Measurements from ENCODE around the gene STOX1. TPM values are rescaled to one million over a fixed set of nuclear protein-coding genes. Genes with fewer than 3 reads are reported as not detected.
A peak's percentile ranks its signal among the peaks of the same experiment; 100 is the strongest.
"Not testable (repeated sequence)": the region's sequence is repeated elsewhere in the genome, so short reads cannot be mapped to it uniquely, and the experiment has no call there.

Gene STOX1
- total RNA-seq, 1 donor from 2014 or later: 53.9 TPM

GRCh38 chr10:68804692-68805091 lies 22.6 kb upstream of the STOX1 start:
- H3F3A ChIP-seq (ENCODE audit: low read depth): peaks cover 8% of the 10 kb centered on the region
- H3K4me1 Mint-ChIP-seq: no peaks in the 10 kb centered on the region
- no peaks in the 10 kb centered on the region for H3K27me3 ChIP-seq
- H4K20me1 ChIP-seq (ENCODE audit: low read depth): no peaks in the 10 kb centered on the region
- no peak overlapping the region for H2AFZ ChIP-seq (replicated peaks)
- no peaks in the 10 kb centered on the region for H3K9me3 Mint-ChIP-seq
- H3K9me3 ChIP-seq (ENCODE audit: low read depth): no peaks in the 10 kb centered on the region
- H3K4me1 ChIP-seq: no peaks in the 10 kb centered on the region
- no peak overlapping the region for H3K9ac ChIP-seq
- TF ChIP-seq EZH2phosphoT487 (IDR thresholded peaks at IDR 0.05) (no peak), EZH2 (IDR thresholded peaks at IDR 0.05) (no peak), CTCF (IDR thresholded peaks at IDR 0.05) (no peak)
- H3K36me3 Mint-ChIP-seq: peaks cover 3% of the 10 kb centered on the region
- H3K27ac Mint-ChIP-seq: no peak overlapping the region
- H3K4me2 ChIP-seq: no peak overlapping the region
- H3K36me3 ChIP-seq: no peaks in the 10 kb centered on the region
- H3K4me3 ChIP-seq: no peak overlapping the region
- peaks cover 2% of the 10 kb centered on the region for H3K27me3 Mint-ChIP-seq (ENCODE audit: insufficient read depth, low read depth)
- H3K79me2 ChIP-seq (ENCODE audit: low read depth): no peaks in the 10 kb centered on the region
- no peak overlapping the region for H3K4me3 Mint-ChIP-seq
- no peak overlapping the region for H3K27ac ChIP-seq
- no peak for DNase-seq (ENCODE audit: low spot score)

- H3K36me3 Mint-ChIP-seq; H3K79me2 ChIP-seq (ENCODE audit: low read depth); H3K4me3 Mint-ChIP-seq; H3K9me3 ChIP-seq (ENCODE audit: low read depth); H4K20me1 ChIP-seq (ENCODE audit: low read depth); DNase-seq (ENCODE audit: low spot score); H3K9me3 Mint-ChIP-seq; H2AFZ ChIP-seq (replicated peaks); H3K4me3 ChIP-seq; H3K27ac Mint-ChIP-seq; H3K36me3 ChIP-seq; H3K27me3 ChIP-seq; H3K27me3 Mint-ChIP-seq (ENCODE audit: insufficient read depth, low read depth); H3K9ac ChIP-seq; H3K4me2 ChIP-seq; H3K27ac ChIP-seq: not testable (repeated sequence)
- peaks cover 12% of the 10 kb centered on the region for H3K4me1 Mint-ChIP-seq
- peaks cover 12% of the 10 kb centered on the region for H3F3A ChIP-seq (ENCODE audit: low read depth)
- H3K4me1 ChIP-seq: peaks cover 12% of the 10 kb centered on the region
Measured at GRCh38 chr10:68810830-68811229, 16.5 kb upstream of the STOX1 start.

- Mint-ChIP-seq H3K36me3 (no peaks in the 10 kb centered on the region), H3K4me3 (no peak overlapping the region), H3K9me3 (no peaks in the 10 kb centered on the region), H3K27ac (no peak overlapping the region), H3K27me3 (ENCODE audit: insufficient read depth, low read depth) (peaks cover 2% of the 10 kb centered on the region), H3K4me1 (peaks cover 12% of the 10 kb centered on the region)
- no peak overlapping the region for H3K4me3 ChIP-seq
- no peak for DNase-seq (ENCODE audit: low spot score)
- H3K4me2 ChIP-seq: no peak overlapping the region
- no peak for TF ChIP-seq CTCF (IDR thresholded peaks at IDR 0.05)
- no peak for TF ChIP-seq EZH2 (IDR thresholded peaks at IDR 0.05)
- TF ChIP-seq EZH2phosphoT487 (IDR thresholded peaks at IDR 0.05): no peak
- H3K27me3 ChIP-seq: no peaks in the 10 kb centered on the region
- no peaks in the 10 kb centered on the region for H3K79me2 ChIP-seq (ENCODE audit: low read depth)
- H3K9me3 ChIP-seq (ENCODE audit: low read depth): no peaks in the 10 kb centered on the region
- no peaks in the 10 kb centered on the region for H4K20me1 ChIP-seq (ENCODE audit: low read depth)
- no peak overlapping the region for H3K9ac ChIP-seq
- peaks cover 12% of the 10 kb centered on the region for H3K4me1 ChIP-seq
- H2AFZ ChIP-seq (replicated peaks): no peak overlapping the region
- H3K36me3 ChIP-seq: no peaks in the 10 kb centered on the region
- no peak overlapping the region for H3K27ac ChIP-seq
- peaks cover 12% of the 10 kb centered on the region for H3F3A ChIP-seq (ENCODE audit: low read depth)
Measured at GRCh38 chr10:68811314-68812009, 15.9 kb upstream of the STOX1 start.

GRCh38 chr10:68812420-68812819 lies 14.9 kb upstream of the STOX1 start:
- peak overlapping the region; percentile 46 for H3K27ac Mint-ChIP-seq
- Histone ChIP-seq H3K4me3 (no peak overlapping the region), H3K9me3 (ENCODE audit: low read depth) (no peaks in the 10 kb centered on the region), H4K20me1 (ENCODE audit: low read depth) (no peaks in the 10 kb centered on the region), H3F3A (ENCODE audit: low read depth) (peaks cover 12% of the 10 kb centered on the region), H3K27ac (no peak overlapping the region), H3K27me3 (no peaks in the 10 kb centered on the region), H2AFZ (replicated peaks) (no peak overlapping the region), H3K36me3 (no peaks in the 10 kb centered on the region), H3K79me2 (ENCODE audit: low read depth) (no peaks in the 10 kb centered on the region), H3K4me2 (no peak overlapping the region), H3K9ac (no peak overlapping the region), H3K4me1 (peaks cover 12% of the 10 kb centered on the region)
- no peak for DNase-seq (ENCODE audit: low spot score)
- no peaks in the 10 kb centered on the region for H3K27me3 Mint-ChIP-seq (ENCODE audit: insufficient read depth, low read depth)
- peaks cover 12% of the 10 kb centered on the region for H3K4me1 Mint-ChIP-seq
- no peaks in the 10 kb centered on the region for H3K9me3 Mint-ChIP-seq
- TF ChIP-seq EZH2 (IDR thresholded peaks at IDR 0.05): no peak
- TF ChIP-seq EZH2phosphoT487 (IDR thresholded peaks at IDR 0.05): no peak
- TF ChIP-seq CTCF (IDR thresholded peaks at IDR 0.05): no peak
- no peak overlapping the region for H3K4me3 Mint-ChIP-seq
- no peaks in the 10 kb centered on the region for H3K36me3 Mint-ChIP-seq
